Astrocyte of the cerebellum (primary cell): ENCODE measurements around the gene BTRC.

Source experiments
- DNase-seq: peaks from one replicate; pipeline ENCODE4 v3.0.0-alpha.2; 2011; ENCODE audit warnings: low read depth
- H3K4me3 ChIP-seq: 2 replicates; pipeline ENCODE4 v1.5.1; 2011; ENCODE audit warnings: mild to moderate bottlenecking, low read depth, low read length, moderate library complexity
- in situ Hi-C: cut with HindIII; loops from 2 replicates; pipeline ENCODE4 v1.10.0; 2017; ENCODE audit warnings: low sequenced_read_pairs
- TF ChIP-seq, protein P1 (sequence below): IDR thresholded peaks from 2 replicates; pipeline ENCODE4 v1.5.1; 2012; ENCODE audit warnings: low read length, low read depth, moderate library complexity, mild to moderate bottlenecking; ENCODE audit errors: missing control alignments

The BTRC gene

GRCh38 chr10:101538446-101538845 is 184.5 kb downstream of the BTRC start:
- no peak overlapping the region for H3K4me3 ChIP-seq
- TF ChIP-seq, protein P1, sequence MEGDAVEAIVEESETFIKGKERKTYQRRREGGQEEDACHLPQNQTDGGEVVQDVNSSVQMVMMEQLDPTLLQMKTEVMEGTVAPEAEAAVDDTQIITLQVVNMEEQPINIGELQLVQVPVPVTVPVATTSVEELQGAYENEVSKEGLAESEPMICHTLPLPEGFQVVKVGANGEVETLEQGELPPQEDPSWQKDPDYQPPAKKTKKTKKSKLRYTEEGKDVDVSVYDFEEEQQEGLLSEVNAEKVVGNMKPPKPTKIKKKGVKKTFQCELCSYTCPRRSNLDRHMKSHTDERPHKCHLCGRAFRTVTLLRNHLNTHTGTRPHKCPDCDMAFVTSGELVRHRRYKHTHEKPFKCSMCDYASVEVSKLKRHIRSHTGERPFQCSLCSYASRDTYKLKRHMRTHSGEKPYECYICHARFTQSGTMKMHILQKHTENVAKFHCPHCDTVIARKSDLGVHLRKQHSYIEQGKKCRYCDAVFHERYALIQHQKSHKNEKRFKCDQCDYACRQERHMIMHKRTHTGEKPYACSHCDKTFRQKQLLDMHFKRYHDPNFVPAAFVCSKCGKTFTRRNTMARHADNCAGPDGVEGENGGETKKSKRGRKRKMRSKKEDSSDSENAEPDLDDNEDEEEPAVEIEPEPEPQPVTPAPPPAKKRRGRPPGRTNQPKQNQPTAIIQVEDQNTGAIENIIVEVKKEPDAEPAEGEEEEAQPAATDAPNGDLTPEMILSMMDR, result no peak
- DNase-seq, result no peak
- in situ Hi-C loops, result no loop called here

DNA sequence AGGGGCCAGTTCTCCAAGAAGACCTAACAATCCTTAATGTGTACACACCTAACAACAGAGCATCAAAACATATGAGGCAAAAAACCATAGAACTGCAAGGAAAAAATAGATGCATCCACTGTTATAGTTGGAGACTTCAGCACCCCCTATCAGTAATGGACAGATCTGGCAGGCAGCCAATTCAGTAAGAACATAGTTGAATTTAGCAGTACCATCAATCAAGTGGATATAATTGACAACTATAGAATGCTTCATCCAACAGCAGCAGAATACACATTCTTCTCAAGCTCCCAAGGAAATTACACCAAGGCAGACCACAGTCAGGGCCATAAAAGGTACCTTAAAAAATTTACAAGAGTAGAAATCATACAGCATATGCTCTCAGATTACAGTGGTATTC is 191.9 kb downstream of the BTRC start:
- no peak for DNase-seq
- H3K4me3 ChIP-seq, result no peak overlapping the region
- TF ChIP-seq, protein P1, result no peak
- in situ Hi-C loops, result no loop called here

GRCh38 chr10:101550965-101551364 is 197.0 kb downstream of the BTRC start:
- no peak for DNase-seq
- no peak overlapping the region for H3K4me3 ChIP-seq
- in situ Hi-C loops, result no loop called here
- TF ChIP-seq, protein P1, result no peak

DNA sequence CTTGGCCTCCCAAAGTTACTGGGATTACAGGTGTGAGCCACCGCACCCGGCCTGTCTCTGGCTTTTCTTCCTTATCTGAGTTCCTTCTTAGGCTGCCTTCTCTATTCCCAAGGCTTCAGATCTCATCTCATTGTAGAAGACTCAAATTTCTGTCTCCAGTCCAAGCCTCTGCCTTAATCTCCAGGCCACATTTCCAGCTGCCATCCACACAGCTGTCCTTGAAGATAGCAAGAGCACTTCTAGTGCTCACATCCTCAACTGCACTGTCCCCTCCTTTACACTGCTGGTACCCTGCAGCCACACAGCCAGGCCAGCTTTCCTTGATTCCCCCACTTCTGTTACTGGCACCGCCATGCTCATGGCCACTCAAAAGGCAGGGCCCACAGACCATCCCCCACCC is 198.5 kb downstream of the BTRC start:
- TF ChIP-seq, protein P1, result no peak
- DNase-seq, result no peak
- H3K4me3 ChIP-seq, result no peak overlapping the region
- in situ Hi-C loops, result no loop called here

GRCh38 chr10:101557541-101557940 is 203.6 kb downstream of the BTRC start:
- DNase-seq, result no peak
- in situ Hi-C loops, result no loop called here
- H3K4me3 ChIP-seq, result no peak overlapping the region
- TF ChIP-seq, protein P1, result no peak

DNA sequence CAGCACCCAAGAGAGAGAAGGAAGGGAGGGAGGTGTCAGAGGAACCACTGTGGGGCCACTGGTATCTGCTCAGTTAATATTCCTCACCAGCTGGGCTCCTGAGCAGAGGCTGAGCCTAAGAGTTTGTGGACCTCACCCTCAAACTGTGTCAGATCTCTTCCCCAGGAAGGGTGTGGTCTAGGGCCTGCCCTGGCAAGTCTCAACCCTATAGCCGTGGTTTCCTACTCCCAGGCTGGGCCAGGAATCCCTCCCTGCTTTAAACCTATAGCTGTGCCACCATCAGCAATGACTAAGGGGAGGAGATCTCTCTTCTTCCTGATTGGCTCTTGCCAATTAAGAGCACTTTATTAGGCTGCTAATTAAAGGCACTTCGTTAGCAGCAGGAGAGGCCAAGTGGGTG is 204.2 kb downstream of the BTRC start:
- H3K4me3 ChIP-seq, result no peak overlapping the region
- no peak for DNase-seq
- in situ Hi-C loops, result no loop called here
- TF ChIP-seq, protein P1, result no peak
